ENCODE data around the gene PLPPR5.

Gene PLPPR5

DNA sequence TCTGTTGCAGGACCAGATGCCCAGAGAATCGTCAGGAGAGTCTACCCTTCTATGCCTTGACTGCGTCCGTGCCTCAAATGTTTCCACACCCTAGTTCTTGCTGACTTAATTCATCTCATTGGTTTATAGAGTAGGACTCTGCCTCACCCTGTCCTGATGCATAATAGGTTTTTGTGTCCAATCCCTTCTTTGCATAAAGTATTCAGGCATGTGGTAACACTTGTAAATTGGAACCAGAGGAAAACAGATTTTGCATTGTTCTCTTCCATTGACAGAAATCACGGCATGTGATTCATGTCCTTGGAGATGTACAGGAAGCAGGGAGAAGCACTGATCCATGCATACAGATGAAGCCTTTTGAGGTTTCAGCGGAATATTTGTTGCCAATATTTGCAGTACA, 29.5 kb downstream of the PLPPR5 start:
- H3K9me2 ChIP-seq (ENCODE audit: low read depth, low read length) = no peaks in the 10 kb centered on the region
- H3K4me1 ChIP-seq (ENCODE audit: insufficient read depth, low read length, severe bottlenecking) = no peaks in the 10 kb centered on the region
- no peak overlapping the region for H2AFZ ChIP-seq (ENCODE audit: low read length)
- no peaks in the 10 kb centered on the region for H4K20me1 ChIP-seq (ENCODE audit: insufficient read depth, low read length)
- H3K27me3 ChIP-seq (ENCODE audit: insufficient read depth, low read length) = no peaks in the 10 kb centered on the region
- TF ChIP-seq CTCF (IDR thresholded peaks at IDR 0.05; ENCODE audit: low read length) (no peak), EZH2 (IDR thresholded peaks at IDR 0.05; ENCODE audit: borderline replicate concordance, low read length) (no peak)
- H3F3A ChIP-seq (ENCODE audit: insufficient read depth, low read length) = no peaks in the 10 kb centered on the region
- no peak overlapping the region for H3K4me2 ChIP-seq (ENCODE audit: low read length)
- no peaks in the 10 kb centered on the region for H3K79me2 ChIP-seq (ENCODE audit: insufficient read depth, low read length)
- no peaks in the 10 kb centered on the region for H3K36me3 ChIP-seq (ENCODE audit: insufficient read depth, low read length)
- no peaks in the 10 kb centered on the region for H3K9me3 ChIP-seq (ENCODE audit: low read length)
- H3K9ac ChIP-seq (ENCODE audit: low read length) = no peak overlapping the region
- no peak overlapping the region for H3K4me3 ChIP-seq (ENCODE audit: low read depth, low read length, poor library complexity, severe bottlenecking)
- H3K27ac ChIP-seq (ENCODE audit: low read depth, low read length, poor library complexity, severe bottlenecking) = no peak overlapping the region

DNA sequence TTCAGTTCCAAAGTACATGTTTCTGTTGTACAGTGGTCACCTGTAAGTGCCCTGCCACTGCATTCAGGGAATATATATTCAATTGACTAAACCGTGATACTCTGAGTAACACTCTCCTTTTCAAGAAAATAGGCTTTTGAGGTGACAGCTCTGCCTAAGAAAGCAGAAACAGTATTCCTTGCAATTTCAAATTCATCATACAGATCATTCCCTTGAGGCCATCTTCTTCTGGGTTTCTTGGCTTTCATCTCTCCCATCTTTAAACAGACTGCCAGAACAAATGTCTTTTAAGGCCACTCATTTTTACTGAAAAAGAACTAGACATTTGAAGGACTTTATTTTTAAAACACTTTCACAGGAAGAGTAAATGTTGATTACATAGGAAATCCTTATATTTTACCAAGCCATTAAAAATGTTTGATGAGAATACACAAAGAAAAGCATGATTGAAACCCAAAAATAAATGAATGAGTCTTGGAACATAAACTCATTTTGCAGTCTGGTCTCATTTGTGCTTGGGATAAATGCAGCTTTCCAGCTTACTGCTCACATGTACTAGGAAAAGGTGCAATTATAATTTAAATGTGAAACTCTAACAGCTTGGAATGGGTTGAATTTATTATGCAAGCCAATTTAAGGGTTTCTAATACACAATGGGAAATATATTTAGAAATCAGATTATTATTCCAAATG, 34.7 kb downstream of the PLPPR5 start:
- no peaks in the 10 kb centered on the region for H3K9me2 ChIP-seq (ENCODE audit: low read depth, low read length)
- no peak overlapping the region for H3K27ac ChIP-seq (ENCODE audit: low read depth, low read length, poor library complexity, severe bottlenecking)
- no peaks in the 10 kb centered on the region for H3K27me3 ChIP-seq (ENCODE audit: insufficient read depth, low read length)
- no peak overlapping the region for H3K4me3 ChIP-seq (ENCODE audit: low read depth, low read length, poor library complexity, severe bottlenecking)
- H2AFZ ChIP-seq (ENCODE audit: low read length) = no peak overlapping the region
- no peaks in the 10 kb centered on the region for H3F3A ChIP-seq (ENCODE audit: insufficient read depth, low read length)
- no peaks in the 10 kb centered on the region for H3K79me2 ChIP-seq (ENCODE audit: insufficient read depth, low read length)
- no peaks in the 10 kb centered on the region for H3K9me3 ChIP-seq (ENCODE audit: low read length)
- H3K4me1 ChIP-seq (ENCODE audit: insufficient read depth, low read length, severe bottlenecking) = no peaks in the 10 kb centered on the region
- H4K20me1 ChIP-seq (ENCODE audit: insufficient read depth, low read length) = no peaks in the 10 kb centered on the region
- H3K36me3 ChIP-seq (ENCODE audit: insufficient read depth, low read length) = no peaks in the 10 kb centered on the region
- no peak for TF ChIP-seq CTCF (IDR thresholded peaks at IDR 0.05; ENCODE audit: low read length)
- no peak for TF ChIP-seq EZH2 (IDR thresholded peaks at IDR 0.05; ENCODE audit: borderline replicate concordance, low read length)
- H3K4me2 ChIP-seq (ENCODE audit: low read length) = no peak overlapping the region
- H3K9ac ChIP-seq (ENCODE audit: low read length) = no peak overlapping the region

GRCh38 chr1:98967122-98967521, 37.5 kb downstream of the PLPPR5 start:
- Histone ChIP-seq H3F3A (ENCODE audit: insufficient read depth, low read length) (no peaks in the 10 kb centered on the region), H2AFZ (ENCODE audit: low read length) (no peak overlapping the region), H3K4me2 (ENCODE audit: low read length) (no peak overlapping the region)

More at GRCh38 chr1:98967122-98967521, 37.5 kb downstream of the PLPPR5 start:
- H3K27me3 ChIP-seq (ENCODE audit: insufficient read depth, low read length) = no peaks in the 10 kb centered on the region
- H3K79me2 ChIP-seq (ENCODE audit: insufficient read depth, low read length) = no peaks in the 10 kb centered on the region
- no peaks in the 10 kb centered on the region for H4K20me1 ChIP-seq (ENCODE audit: insufficient read depth, low read length)
- H3K4me3 ChIP-seq (ENCODE audit: low read depth, low read length, poor library complexity, severe bottlenecking) = no peak overlapping the region
- H3K27ac ChIP-seq (ENCODE audit: low read depth, low read length, poor library complexity, severe bottlenecking) = no peak overlapping the region
- no peaks in the 10 kb centered on the region for H3K36me3 ChIP-seq (ENCODE audit: insufficient read depth, low read length)
- no peaks in the 10 kb centered on the region for H3K4me1 ChIP-seq (ENCODE audit: insufficient read depth, low read length, severe bottlenecking)
- H3K9me3 ChIP-seq (ENCODE audit: low read length) = no peaks in the 10 kb centered on the region
- no peaks in the 10 kb centered on the region for H3K9me2 ChIP-seq (ENCODE audit: low read depth, low read length)
- no peak for TF ChIP-seq CTCF (IDR thresholded peaks at IDR 0.05; ENCODE audit: low read length)
- H3K9ac ChIP-seq (ENCODE audit: low read length) = no peak overlapping the region
